Inferior parietal cortex (tissue), 1 donor: ENCODE data around the gene ZSCAN21.

Source experiments
- DNase-seq: peaks from one replicate; pipeline ENCODE4 v3.0.0-alpha.2; 2016; ENCODE audit errors: extremely low spot score

The ZSCAN21 gene

DNA sequence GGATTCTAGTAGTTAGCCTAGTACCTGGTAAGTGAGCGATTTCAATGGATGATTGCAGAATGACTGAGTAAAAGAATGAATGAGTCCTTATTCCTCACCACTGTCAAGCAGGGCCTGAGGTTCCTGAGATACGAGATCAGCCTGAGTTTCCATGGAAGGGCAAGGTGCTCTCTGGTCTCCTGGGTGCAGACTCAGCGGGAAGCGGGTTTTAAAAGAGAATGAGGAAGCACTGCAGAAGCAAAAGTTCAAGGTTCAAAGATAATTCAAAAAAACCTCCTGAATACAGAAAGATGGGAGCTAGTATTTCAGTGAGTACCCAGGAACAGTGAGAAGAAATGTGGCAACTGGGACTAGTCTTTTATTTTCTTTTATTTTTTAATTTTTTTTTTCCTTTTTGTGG is 27.6 kb downstream of the ZSCAN21 start:
- no peak for DNase-seq

DNA sequence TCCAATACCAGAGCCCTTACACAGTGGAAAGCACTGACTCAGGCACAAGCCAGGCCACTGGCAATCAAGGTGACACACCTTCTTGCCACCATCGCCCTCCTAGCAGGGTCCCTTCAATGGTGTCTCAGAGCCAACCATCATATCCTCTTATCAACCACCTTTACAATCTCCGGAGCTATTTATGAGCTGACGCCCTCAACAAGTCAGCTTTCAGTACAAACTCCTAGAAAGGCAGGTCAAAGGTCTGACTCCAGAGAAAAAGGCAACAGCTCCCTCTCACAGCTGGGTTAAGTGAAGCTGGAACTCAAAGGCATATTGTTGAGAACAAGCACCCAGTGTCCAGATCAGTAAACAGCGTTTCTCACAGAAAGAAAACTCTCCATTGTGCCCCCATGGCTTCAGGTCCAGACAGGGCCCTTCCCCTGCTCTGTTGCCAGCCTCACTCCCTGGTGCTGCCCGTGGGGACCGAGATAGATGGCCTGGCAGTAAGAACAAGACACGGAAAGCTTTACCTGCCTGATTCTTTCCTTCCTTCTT is 29.5 kb downstream of the ZSCAN21 start:
- peak; percentile 72 for DNase-seq

DNA sequence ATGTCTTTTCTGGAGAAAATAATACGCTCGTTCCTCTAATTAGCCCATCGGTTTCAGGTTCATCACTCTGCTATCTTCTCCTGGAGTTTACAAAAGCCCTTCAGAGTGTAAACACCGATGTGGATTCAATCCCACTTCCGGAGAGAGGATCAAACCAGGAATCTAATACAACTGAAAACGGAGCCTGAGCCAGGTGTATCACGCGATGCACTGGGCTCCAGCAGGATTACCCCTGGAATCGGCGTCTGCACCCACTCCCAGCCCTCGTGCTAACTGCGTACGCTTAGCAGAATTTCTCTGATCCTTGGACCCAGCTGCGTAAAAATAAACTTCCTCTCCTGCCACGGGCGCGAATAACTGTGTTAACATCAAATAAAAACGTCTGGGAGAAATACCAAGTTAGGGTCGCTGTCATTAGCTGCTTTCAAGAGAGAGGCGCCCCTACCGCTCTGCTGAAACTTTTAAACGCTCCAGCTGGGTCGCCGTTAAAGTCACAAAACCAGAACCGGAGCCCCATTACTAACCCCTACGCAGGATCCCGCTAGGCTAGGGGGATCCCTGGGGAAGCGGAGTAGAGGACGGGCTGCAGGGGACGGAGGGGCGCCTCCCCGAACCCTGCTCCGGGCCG is 31.4 kb downstream of the ZSCAN21 start:
- no peak for DNase-seq

DNA sequence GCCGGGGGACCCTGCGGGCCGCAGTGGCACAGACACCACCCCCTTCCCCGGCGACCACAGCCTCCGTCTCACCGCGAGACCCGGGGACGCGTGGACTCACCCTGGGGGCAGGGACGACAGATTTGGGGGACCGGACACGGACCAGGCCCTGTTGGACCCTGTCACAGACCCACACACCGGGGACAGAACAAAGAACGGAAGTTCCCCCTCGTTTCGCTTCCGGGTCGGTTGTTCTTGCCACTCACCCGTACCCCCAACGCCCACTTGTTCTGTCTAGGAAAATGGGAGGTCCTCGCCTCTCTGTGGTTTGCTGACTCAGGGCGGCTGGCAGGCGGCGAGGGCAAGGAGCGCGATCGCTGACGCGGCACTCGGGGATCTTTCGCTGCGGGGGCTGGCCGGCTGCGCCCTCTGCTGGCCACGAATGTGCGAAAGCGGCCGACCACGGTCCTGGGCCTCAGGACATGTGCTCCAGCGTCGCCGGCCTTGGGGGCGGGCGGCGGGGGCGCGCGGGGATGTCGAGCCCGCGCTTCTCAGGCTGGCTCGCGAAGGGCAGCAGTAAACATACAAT is 32.0 kb downstream of the ZSCAN21 start, which contains the start of gene ZNF3:
Gene ZNF3 (minus strand): TSS at position 189 of the 568 bp plus-strand sequence. CDS start 4,366 bp downstream, outside the sequence.
- DNase-seq = peak; percentile 99

DNA sequence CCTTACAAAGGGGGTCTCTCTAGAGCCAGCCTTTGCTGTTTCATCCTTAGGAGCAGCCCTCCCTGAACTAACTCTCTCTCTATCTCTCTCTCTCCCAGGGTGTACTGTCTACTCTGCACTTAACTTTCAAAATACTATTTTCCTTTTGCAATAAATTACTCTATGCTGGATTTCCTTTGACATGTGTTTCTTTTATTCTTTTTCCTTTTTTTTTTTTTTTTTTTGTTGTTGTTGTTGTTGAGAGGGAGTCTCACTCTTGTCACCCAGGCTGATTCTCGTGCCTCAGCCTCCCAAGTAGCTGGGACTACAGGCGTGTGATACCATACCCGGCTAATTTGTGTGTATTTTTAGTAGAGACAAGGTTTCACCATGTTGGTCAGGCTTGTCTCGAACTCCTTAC is 33.4 kb downstream of the ZSCAN21 start:
- no peak for DNase-seq

DNA sequence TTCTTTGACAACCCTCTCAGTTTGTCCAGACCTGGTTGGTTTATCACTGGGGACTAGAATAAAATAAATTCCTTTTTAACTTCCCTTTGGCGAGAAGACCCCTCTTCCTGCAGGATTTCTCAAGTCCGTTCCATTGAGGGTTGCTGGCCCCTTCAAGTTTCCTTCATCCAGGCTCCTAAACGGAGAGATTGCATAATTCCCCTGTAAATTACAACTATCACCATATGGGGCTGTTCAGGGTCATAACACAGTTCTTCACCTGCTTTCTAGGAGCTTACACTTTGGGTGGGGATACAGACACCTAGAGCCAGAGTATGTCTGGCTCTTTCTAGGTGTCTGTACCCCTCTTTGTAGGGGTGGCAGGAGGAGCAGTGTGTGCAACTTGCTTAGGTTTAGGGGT is 35.9 kb downstream of the ZSCAN21 start:
- no peak for DNase-seq

DNA sequence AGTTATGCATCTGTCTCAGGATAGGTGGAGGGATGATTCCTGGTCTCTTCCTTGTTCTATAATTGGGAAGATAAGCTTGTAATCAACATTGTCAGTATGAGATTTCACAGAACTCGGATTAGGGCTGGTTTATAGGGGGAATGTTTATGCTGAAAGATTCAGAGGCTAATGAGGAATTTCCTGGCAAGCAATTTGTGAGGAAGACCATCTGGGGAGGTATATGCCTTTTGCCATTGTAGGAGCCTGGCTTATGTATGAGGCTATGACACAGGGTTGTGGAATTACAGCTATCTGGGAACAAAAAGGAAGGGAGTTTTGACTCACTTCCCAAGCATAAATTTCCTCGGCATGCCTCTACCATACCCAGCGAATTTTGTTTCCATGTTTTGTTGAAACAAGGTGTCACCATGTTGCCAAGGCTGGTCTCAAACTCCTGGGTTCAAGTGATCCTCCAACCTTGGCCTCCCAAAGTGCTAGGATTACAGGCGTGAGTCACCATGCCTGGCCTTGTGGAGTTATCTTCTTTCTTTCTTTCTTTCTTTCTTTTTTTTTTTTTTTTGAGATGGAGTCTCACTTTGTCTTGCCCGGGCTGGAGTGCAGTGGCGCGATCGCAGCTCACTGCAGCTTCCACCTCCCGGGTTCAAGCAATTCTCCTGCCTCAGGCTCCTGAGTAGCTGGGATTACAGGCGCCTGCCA is 37.6 kb downstream of the ZSCAN21 start:
- DNase-seq = no peak

DNA sequence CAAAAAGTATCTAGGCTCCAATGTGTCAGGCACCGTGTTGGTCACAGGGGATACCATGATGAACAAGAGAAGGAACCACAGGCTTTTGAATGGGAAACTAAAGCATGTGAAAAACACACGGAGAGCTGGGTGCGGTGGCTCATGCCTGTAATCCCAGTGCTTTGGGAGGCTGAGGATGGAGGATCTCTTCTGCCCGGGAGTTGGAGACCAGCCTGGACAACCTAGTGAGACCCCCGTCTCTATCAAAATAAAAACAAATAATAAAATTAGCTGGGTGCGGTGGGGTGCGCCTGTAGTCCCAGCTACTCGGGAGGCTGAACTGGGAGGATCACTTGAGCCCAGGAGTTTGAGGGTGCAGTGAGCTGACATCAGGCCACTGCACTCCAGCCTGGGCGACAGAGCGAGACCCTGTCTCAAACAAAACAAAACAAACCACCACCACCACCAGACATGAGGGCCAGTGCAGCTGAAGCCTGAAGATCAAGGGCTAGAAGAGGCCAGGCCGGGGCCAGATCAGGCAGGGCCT is 38.6 kb downstream of the ZSCAN21 start:
- no peak for DNase-seq

DNA sequence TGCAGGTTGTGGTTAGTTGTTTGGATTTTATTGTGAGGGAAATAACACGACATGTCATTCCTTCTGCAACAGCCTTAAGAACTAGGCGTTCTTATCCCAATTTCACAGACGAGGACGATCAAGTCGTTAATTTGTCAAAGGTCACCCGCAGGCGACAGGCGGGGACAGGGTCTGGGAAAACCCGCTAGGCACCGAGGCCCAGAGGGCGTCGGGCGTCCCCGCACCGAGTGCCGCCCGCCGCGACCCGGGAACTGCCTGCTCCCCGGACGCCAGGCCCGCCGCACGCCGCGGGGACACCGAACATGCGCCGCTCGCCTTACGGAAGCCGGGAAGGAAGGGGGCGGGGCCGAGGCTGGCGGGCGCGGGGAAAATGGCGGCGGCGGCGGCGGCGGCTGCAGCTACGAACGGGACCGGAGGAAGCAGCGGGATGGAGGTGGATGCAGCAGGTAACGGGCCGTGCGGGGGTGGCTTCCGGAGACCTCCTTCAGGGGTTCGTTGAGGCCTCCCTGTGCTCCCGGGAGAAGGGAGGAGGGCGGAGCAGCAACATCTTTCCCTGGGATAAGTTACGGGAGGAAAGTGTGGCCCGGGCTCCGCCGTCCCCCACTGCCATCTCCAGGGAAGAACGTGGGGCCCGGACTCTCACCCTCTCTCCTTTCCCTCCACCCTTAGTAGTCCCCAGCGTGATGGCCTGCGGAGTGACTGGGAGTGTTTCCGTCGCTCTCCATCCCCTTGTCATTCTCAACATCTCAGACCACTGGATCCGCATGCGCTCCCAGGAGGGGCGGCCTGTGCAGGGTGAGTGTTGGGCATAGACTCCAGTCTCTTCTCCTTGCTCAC is 39.3 kb downstream of the ZSCAN21 start, which contains the start of gene COPS6:
Gene COPS6 (plus strand): TSS at position 349 of the 837 bp plus-strand sequence. CDS start 22 bp downstream, at position 371.
- peak; percentile 81 for DNase-seq

DNA sequence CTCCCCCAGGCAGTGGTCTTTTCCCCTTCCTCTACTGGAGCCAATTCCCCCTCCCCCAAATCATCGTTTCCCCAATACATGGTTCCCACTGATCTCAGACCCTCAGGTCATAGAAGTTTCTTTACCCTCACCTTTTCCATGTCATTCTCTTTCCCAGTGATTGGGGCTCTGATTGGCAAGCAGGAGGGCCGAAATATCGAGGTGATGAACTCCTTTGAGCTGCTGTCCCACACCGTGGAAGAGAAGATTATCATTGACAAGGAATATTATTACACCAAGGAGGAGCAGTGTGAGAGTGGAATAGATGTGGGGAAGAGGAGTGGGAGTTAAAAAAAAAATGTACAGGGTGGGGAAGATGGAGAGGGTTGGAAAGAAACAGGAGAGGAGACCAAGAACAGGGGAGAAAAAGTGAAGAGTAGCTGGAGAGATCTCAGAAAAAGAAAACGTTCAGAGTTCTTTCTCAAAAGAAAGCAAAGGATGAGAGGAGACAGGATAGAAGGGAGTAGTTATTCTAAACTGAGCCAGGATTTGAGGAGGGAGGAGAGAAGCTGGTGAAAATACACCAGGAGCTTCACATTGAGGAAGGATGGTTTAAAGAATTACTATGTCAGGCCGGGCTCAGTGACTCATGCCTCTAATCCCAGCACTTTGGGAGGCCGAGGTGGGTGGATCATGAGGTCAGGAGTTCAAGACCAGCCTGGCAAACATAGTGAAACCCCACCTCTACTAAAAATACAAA is 40.1 kb downstream of the ZSCAN21 start:
- DNase-seq = no peak

DNA sequence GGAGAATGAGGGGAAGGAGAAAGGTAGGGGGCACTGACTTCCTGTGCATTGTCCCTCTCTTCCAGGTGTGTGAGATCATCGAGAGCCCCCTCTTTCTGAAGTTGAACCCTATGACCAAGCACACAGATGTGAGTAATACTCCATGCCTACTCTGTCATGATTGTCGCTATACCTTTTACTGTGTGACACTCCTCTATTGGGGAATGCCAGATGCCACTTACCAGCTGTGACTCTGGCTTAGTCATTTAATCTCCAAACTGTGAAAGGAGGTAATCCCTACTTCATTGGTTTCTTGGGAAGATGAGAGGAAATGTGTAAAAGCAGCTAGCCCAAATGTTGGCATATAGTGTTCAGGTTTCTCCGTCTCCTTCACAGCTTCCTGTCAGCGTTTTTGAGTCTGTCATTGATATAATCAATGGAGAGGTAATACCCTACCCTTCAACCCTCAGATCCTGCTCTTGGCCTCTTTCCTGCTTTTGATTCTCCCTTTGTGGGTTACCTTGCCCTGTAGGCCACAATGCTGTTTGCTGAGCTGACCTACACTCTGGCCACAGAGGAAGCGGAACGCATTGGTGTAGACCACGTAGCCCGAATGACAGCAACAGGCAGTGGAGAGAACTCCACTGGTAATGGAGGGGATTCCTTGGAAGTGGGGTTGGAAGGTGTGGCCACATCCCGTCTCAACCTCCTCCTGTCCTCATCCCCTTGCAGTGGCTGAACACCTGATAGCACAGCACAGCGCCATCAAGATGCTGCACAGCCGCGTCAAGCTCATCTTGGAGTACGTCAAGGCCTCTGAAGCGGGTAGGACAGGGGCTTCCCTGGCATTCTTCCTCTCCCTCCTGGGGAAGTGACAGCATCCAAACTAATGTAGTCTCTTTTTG is 41.2 kb downstream of the ZSCAN21 start:
- DNase-seq = no peak

DNA sequence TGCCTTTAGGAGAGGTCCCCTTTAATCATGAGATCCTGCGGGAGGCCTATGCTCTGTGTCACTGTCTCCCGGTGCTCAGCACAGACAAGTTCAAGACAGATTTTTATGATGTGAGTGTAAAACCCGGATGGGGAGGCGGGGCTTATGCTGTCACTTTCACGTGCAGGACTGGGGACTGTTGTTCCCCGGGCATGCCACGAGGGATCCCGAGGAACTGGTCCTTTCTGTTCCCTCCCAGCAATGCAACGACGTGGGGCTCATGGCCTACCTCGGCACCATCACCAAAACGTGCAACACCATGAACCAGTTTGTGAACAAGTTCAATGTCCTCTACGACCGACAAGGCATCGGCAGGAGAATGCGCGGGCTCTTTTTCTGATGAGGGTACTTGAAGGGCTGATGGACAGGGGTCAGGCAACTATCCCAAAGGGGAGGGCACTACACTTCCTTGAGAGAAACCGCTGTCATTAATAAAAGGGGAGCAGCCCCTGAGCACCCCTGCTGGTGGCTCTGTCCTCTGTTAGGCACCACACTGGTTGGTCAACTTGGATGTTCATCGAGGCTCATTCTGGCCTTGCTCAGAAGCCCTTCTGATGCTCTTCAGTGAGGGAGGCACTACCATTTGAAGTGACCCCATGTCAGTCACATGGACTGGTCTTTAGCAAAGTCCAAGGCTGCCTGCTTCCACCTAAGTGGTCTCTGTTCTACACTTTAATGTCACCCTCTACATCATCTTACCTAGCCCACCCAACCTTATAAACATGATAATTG is 42.0 kb downstream of the ZSCAN21 start:
- DNase-seq = no peak

DNA sequence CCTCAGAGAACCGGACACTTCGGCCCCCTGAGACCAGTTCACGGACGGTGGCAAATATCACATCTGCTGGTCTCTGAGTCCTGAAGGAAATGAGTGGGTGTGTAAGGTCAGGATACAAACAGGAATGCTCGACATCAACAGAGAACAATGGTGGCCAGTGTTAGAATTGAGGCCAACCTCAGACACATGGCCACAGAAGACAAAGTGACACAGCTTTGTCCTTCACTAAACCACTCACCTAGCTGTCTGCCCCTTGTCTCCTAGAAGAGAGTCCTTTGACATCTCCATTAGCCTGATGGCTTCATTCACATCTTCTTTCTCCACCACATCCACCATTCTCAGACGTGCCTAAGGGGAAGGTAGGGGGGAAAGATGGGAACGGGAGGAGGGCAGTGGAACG is 43.5 kb downstream of the ZSCAN21 start:
- DNase-seq = no peak

DNA sequence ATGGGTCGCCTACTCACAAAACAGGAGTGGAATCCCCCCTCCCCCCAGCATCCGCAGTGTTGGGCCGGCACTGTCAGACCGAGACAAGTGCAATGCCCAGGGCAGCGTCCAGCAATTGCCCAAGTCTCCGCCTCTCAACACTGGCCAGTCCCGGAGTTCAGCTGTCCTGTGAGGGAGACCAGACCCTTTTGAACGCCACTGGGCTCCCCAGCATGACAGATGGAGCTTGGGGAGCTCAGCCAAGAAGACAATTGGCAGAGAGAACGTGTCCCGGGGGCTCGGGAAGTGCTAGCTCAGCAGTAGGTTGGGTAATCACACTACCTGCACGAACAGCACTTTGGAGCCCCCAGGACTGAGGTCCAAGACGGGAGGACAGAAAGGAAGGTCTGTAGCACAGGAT is 43.9 kb downstream of the ZSCAN21 start:
- DNase-seq = no peak

DNA sequence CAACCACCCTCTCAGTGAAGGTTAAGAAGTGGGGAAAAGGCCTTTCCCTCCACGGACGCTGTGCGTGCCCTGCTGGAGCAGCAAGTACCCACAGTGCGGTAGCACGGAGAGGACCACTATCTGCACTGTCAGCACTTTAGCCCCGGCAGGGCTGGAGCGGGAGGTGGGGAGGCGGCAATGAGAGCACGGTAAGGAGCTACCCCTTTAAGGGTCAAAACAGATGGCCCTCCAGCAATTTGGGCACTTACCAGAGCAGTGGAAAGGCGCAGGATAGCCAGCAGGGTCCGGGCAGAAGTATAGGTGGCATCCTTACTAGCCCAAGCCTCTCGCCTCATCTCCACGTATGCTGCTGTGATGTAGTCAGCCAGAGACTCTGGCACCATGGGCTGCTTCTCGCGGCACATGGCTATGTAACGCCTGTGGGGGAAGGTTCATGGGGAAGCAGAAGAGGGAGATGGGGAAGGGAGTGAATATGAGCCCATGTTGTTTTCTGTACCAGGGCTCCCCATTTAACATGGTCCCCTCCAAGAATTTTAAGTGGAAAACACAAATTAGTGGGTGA is 44.4 kb downstream of the ZSCAN21 start:
- no peak for DNase-seq

DNA sequence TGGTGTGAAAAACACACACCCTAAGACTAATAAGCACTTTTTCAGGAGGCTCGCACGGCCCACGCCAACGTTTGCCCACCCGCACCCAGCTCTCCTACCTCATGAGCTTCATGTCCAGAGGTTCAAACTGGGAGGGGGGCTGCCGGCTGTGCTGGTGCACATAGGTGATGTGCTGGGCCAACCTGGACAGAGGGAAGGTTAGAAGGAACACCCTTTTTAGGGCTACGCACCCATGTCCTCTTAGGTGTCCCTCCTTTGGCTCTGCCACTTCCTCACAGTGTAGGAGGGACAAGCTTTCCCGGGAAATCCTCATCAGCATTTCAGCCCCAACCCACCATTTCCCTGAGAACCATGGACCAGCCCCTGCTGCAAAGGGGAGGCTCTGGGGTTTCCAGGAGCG is 45.7 kb downstream of the ZSCAN21 start:
- DNase-seq = no peak

DNA sequence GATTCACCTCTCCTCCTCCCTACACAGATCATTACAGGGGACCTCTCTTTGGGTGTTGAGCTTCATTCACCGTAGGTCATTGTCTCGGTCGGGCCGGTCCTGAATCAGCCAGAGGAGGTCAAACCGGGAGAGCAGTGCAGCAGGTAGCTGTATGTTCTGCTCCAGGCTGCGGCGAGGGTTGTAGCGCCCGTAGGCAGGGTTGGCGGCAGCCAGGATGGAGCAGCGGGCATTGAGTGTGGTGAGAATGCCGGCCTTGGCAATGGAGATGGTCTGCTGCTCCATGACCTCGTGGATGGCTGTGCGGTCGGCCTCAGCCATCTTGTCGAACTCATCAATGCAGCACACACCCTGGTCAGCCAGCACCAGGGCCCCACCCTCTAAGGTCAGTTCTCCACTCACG is 46.1 kb downstream of the ZSCAN21 start:
- no peak for DNase-seq

DNA sequence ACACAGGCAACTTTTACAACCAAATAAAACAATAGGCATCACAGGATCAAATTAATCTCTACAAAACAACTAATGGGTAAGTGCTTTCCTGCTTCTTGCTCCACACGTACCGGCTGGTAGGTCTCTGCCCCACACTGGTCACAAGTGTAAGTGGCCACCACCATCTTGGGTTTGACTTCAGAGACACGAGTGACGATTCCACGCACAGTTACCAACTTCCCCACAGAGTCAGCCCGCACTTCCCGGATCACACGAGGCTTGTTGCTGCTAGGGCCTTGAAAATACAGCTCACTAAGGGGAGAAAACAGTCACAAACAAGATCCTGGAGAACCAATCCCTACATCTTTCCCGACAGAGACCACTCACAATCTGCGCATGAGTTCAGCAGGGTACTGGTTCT is 49.3 kb downstream of the ZSCAN21 start:
- no peak for DNase-seq

DNA sequence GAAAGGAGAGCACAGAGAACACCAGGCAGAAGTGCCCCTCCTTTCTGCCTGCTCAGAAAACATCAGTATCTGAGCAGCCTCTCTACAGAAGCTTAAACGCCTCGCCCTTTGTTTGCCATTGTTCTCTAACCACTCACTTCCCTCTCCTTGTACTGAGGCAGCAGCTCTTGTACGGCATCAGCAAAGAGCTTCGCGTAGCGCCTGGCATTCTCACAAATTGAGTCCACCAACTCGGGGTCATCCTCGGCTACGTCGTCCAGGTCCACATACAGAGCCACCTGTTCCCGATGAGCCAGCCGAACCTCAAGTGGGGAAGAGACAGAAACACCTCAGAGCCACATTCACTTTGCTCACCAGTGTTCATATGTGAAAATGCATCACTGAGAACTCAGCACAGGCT is 49.9 kb downstream of the ZSCAN21 start:
- DNase-seq = no peak
